Dedifferentiated amniotic fluid mesenchymal stem cell (primary cell): ENCODE data around the gene OR11G2.
"Not testable (repeated sequence)": the region's sequence is repeated elsewhere in the genome, so short reads cannot be mapped to it uniquely, and the experiment has no call there.

ENCODE experiments used
- DNase-seq: peaks from one replicate; pipeline ENCODE4 v3.0.0-alpha.2; 2016; ENCODE audit errors: extremely low spot score

OR11G2 gene

GRCh38 chr14:20223410-20223809, 32.7 kb downstream of the OR11G2 start, which contains the start of gene OR11H6:
Gene OR11H6 (plus strand): TSS chr14:20223710. CDS start chr14:20223710, 0 bp downstream.
- no peak for DNase-seq

- no peak for DNase-seq
Observed at GRCh38 chr14:20228681-20229080, 38.0 kb downstream of the OR11G2 start, which contains the start of gene OR11H7. Gene OR11H7 (plus strand): TSS chr14:20228981.

GRCh38 chr14:20235415-20235814, 44.7 kb downstream of the OR11G2 start:
- not testable (repeated sequence) for DNase-seq

- DNase-seq: no peak
Observed at GRCh38 chr14:20247646-20248246, 57.0 kb downstream of the OR11G2 start.
